Measurements from ENCODE around the gene ARHGAP6. TPM values are rescaled to one million over a fixed set of nuclear protein-coding genes. Genes with fewer than 3 reads are reported as not detected.

Gene ARHGAP6
- polyA plus RNA-seq, 3 donors, result 0.31 to 1.1 (median 0.40) TPM

DNA sequence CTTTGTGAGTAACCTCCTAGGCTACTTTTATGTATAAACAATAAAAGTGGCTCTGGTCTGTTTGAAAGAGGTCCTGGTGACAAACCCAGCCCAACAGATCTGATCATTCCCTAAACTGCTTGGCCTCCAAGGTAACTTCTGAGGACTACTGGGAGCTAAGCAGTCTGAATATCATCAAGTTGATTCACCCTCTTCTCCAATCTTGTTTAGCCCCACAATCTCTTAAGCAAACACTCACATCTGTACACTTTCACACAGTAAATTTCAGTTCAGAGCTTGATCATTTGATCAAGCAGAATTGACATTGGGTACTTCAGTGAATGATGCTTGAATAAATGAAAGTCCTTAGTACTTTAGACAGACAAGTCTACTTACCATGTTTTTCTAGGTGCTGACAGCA, 479.9 kb downstream of the ARHGAP6 start:
- Histone ChIP-seq H2AFZ (ENCODE audit: insufficient read depth, low read depth, low read length, poor library complexity, severe bottlenecking) (no peak overlapping the region), H4K20me1 (ENCODE audit: insufficient read depth, low read length) (no peaks in the 10 kb centered on the region), H3K9me3 (replicated peaks in 1 of 2; ENCODE audit: control insufficient read depth in 1 of 2, insufficient read depth in 1 of 2, low read length in 2 of 2) (no peaks in the 10 kb centered on the region), H3K4me3 (replicated peaks in 1 of 3; ENCODE audit: low read depth in 2 of 3, low read length in 3 of 3) (no peak overlapping the region), H3K4me2 (replicated peaks; ENCODE audit: extremely low read depth, low read length, poor library complexity, severe bottlenecking) (no peak overlapping the region), H3K79me2 (ENCODE audit: insufficient read depth, low read length) (no peaks in the 10 kb centered on the region), H3K27ac (ENCODE audit: low read depth in 1 of 2, low read length in 2 of 2) (no peak overlapping the region), H3K36me3 (replicated peaks in 1 of 2; ENCODE audit: control insufficient read depth in 1 of 2, insufficient read depth in 2 of 2, low read length in 2 of 2) (no peaks in the 10 kb centered on the region), H3K9ac (ENCODE audit: insufficient read depth, low read length, poor library complexity, severe bottlenecking) (no peak overlapping the region), H3K27me3 (ENCODE audit: control insufficient read depth in 2 of 2, insufficient read depth in 2 of 2, low read length in 2 of 2) (no peaks in the 10 kb centered on the region), H3K4me1 (ENCODE audit: control insufficient read depth in 1 of 2, insufficient read depth in 2 of 2, low read length in 2 of 2) (no peaks in the 10 kb centered on the region)
- H3K36me3 Mint-ChIP-seq, result no peaks in the 10 kb centered on the region
- H3K27ac Mint-ChIP-seq, result no peak overlapping the region
- no peak overlapping the region for H3K4me3 Mint-ChIP-seq
- intact Hi-C loops (cut with micrococcal nuclease), result no loop called here
- no peak for DNase-seq
- H3K9me3 Mint-ChIP-seq, result peaks cover 0 to 5% (median 2%) of the 10 kb centered on the region in 7 donors
- no peaks in the 10 kb centered on the region for H3K27me3 Mint-ChIP-seq (ENCODE audit: low read depth in 3 of 3)
- H3K4me1 Mint-ChIP-seq, result no peaks in the 10 kb centered on the region
- TF ChIP-seq CTCF (IDR thresholded peaks at IDR 0.05), result no peak

DNA sequence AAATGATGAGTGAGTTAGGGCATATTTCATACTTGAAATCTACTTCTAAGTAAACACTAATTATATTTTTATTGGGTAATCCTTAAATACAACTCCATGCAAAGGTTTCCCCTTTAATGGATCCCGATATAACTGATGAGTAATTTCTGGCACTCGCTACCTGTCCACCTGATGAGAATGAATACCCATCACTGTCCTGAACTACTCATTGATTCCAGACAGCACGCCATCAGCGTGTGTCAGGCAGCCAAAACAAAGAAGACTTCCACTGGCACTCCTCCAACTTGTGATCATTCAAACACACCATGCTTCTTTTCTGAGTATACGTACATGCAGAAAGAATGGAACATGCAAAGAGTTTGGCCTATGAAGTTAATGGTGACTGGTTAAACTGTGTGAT, 485.1 kb downstream of the ARHGAP6 start:
- no peaks in the 10 kb centered on the region for H3K4me1 ChIP-seq (ENCODE audit: control insufficient read depth in 1 of 2, insufficient read depth in 2 of 2, low read length in 2 of 2)
- no peak for DNase-seq
- no peak overlapping the region for H3K4me3 ChIP-seq (replicated peaks in 1 of 3; ENCODE audit: low read depth in 2 of 3, low read length in 3 of 3)
- Mint-ChIP-seq H3K4me3 (no peak overlapping the region), H3K9me3 (peaks cover 0 to 2% (median 0%) of the 10 kb centered on the region in 7 donors), H3K36me3 (no peaks in the 10 kb centered on the region), H3K4me1 (no peaks in the 10 kb centered on the region), H3K27ac (no peak overlapping the region), H3K27me3 (ENCODE audit: low read depth in 3 of 3) (peaks cover 0 to 1% (median under 1%) of the 10 kb centered on the region in 3 donors)
- intact Hi-C loops (cut with micrococcal nuclease), result no loop called here
- no peak overlapping the region for H3K4me2 ChIP-seq (replicated peaks; ENCODE audit: extremely low read depth, low read length, poor library complexity, severe bottlenecking)
- H3K36me3 ChIP-seq (replicated peaks in 1 of 2; ENCODE audit: control insufficient read depth in 1 of 2, insufficient read depth in 2 of 2, low read length in 2 of 2), result no peaks in the 10 kb centered on the region
- no peaks in the 10 kb centered on the region for H4K20me1 ChIP-seq (ENCODE audit: insufficient read depth, low read length)
- TF ChIP-seq CTCF (IDR thresholded peaks at IDR 0.05), result no peak
- no peaks in the 10 kb centered on the region for H3K27me3 ChIP-seq (ENCODE audit: control insufficient read depth in 2 of 2, insufficient read depth in 2 of 2, low read length in 2 of 2)
- no peak overlapping the region for H3K27ac ChIP-seq (ENCODE audit: low read depth in 1 of 2, low read length in 2 of 2)
- H3K9me3 ChIP-seq (replicated peaks in 1 of 2; ENCODE audit: control insufficient read depth in 1 of 2, insufficient read depth in 1 of 2, low read length in 2 of 2), result no peaks in the 10 kb centered on the region
- no peak overlapping the region for H3K9ac ChIP-seq (ENCODE audit: insufficient read depth, low read length, poor library complexity, severe bottlenecking)
- H2AFZ ChIP-seq (ENCODE audit: insufficient read depth, low read depth, low read length, poor library complexity, severe bottlenecking), result no peak overlapping the region
- no peaks in the 10 kb centered on the region for H3K79me2 ChIP-seq (ENCODE audit: insufficient read depth, low read length)
- no CpG with 5 or more reads among the region's 5 CpGs for WGBS (ENCODE audit: insufficient coverage)
